Measurements from ENCODE around the gene ANKRD16. TPM values are rescaled to one million over a fixed set of nuclear protein-coding genes. Genes with fewer than 3 reads are reported as not detected.
"Not testable (repeated sequence)": the region's sequence is repeated elsewhere in the genome, so short reads cannot be mapped to it uniquely, and the experiment has no call there.

Gene ANKRD16
- total RNA-seq, 1 donor from 2014 or later, result 10.2 TPM

DNA sequence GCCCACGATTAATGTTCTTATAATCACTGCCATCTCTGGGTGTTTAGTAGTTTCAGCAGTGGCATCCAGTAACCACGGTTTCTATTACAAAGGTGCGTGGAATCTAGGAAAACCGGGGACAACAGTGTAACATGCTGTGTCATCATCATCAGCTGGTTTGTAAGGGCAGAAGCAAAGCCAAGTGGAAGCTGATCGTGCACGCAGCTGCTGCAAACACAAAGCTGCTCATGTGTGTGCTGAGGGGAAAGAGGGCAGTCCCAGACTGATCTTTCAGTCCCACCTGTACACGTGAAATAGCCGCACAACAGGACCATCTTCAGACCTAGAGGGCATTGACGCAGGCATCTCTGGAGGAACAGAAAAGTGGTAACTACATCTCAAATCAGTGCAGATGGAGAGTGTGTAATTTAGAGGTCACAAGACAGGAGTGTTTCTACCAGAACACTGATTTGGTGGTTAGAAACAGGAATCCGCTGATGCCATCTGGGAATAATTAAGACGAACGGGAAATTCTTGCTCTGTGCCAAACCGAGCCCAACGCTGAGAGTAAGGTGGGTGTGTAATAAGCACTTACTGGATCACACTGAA is 13.4 kb downstream of the ANKRD16 start:
- no peak for DNase-seq (ENCODE audit: low spot score)

DNA sequence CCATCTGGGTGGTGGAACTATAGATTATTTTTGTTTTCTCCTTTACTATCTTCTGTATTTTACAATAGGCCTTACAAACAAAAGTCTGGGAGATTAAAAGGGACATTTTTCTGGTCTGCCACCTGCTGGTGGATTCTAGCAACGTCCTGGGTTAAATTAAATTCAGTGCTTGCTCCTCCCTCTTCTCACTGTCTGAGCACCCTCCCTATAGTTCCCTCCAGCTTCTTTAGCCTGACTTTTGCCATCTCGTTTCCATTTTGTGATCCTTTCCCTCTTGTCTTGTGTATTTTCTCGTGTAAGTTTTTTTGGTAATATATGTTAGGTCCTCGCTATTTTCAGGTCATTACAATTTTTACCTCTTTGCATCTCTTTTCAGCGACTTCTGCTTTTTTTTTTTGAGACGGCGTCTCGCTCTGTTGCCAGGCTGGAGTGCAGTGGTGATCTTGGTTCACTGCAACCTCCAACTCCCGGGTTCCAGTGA is 16.1 kb downstream of the ANKRD16 start:
- peak; percentile 77 for DNase-seq (ENCODE audit: low spot score)

- no peak for DNase-seq (ENCODE audit: low spot score)
Observed at GRCh38 chr10:5871596-5871995, 18.1 kb downstream of the ANKRD16 start.

DNA sequence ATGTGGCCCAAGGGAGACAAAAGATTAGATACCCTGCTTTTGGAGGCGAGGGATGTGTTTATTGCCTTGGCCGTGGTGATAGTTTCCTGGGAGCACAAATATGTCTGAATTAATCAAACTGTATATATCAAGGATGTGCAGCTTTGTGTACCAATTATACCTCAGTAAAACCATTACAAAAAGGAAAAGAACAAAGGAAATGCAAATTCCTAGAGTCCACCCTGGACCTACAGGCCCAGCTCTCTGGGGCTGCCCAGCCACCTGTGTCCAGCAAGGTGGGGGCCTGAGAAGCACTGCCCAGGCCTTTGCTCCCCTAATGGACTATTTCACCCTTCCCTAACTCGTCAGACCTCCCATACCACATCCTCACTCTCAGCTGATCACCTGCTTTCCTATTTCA is 20.5 kb downstream of the ANKRD16 start:
- DNase-seq (ENCODE audit: low spot score), result no peak

GRCh38 chr10:5868383-5868782 is 21.3 kb downstream of the ANKRD16 start:
- not testable (repeated sequence) for DNase-seq (ENCODE audit: low spot score)

DNA sequence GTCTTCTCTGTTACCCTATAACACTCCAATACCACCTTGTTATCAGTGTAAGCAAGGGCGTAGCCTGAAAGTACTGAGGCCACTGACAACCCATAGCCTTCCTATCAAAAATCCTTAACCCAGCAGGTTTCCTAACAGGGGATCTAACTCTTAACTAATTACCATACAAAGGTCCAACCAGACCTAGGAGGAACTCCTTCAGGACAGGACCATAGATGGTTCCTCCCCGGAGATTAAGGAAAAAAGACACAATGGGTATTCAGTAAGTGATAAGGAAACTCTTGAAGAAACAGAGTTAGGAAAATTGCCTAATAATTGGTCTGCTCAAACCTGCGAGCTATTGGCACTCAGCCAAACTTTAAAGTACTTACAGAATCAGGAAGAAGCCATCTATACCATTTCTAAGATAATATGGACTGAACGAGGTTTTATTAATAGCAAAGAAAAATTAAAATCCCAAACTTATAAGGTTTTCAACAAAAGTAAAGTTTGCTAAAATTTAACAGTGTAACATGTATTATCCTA is 22.5 kb downstream of the ANKRD16 start:
- DNase-seq (ENCODE audit: low spot score), result not testable (repeated sequence)

GRCh38 chr10:5866451-5867081 is 23.1 kb downstream of the ANKRD16 start:
- DNase-seq (ENCODE audit: low spot score), result not testable (repeated sequence)

- DNase-seq (ENCODE audit: low spot score), result not testable (repeated sequence)
Observed at GRCh38 chr10:5862981-5863685, 26.6 kb downstream of the ANKRD16 start.

- no peak for DNase-seq (ENCODE audit: low spot score)
Observed at GRCh38 chr10:5862360-5862961, 27.2 kb downstream of the ANKRD16 start.

GRCh38 chr10:5860066-5860465 is 29.6 kb downstream of the ANKRD16 start:
- no peak for DNase-seq (ENCODE audit: low spot score)

GRCh38 chr10:5858811-5859210 is 30.9 kb downstream of the ANKRD16 start:
- DNase-seq (ENCODE audit: low spot score), result no peak

DNA sequence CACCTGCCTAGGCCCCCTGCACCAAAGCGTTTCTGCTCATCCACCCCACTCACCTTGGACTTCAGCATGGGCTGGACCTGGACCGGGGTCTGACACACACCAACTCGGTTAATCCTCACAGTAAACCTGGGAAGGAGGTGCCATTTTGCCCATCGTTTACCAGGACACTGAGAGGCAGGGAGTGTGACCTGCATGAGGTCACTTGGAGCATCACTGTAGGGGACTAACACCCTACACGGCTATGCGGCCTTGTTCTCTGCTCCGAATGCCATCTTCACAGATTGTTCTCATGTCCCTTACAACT is 33.0 kb downstream of the ANKRD16 start:
- no peak for DNase-seq (ENCODE audit: low spot score)

DNA sequence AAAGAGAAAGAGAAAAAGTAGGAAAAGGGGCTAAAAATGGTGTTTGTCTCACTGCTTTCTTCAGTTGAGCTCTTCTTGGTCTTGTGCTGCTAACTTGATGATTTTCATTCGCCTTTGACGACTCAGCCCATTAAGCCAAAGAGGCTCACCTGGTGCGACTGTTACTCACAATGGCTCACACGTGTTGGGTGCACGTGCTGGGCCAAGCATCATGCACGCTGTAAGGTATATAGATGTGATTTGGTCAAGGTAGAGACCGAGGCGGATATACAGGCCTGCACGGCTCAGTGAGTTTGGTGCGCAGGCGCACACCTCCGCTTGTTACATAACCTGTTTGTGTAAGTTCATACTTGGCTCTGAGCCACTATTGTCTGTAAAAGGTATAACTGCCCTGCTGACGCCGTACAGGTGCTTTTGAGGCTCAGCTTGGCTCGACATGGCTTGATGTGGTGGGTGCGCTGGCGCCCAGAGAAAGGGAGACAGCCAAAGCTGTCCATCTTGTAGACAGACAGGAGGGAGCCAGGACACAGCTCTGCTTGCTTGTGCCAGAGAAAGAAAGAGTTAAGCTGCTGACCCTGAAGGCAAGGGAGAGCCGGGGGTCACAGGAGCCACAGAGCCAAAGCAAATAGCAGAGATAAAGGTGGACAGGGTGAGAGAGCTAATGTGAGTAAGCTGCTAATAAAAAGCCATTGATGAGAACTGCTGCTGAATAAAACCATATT is 33.6 kb downstream of the ANKRD16 start:
- DNase-seq (ENCODE audit: low spot score), result no peak

DNA sequence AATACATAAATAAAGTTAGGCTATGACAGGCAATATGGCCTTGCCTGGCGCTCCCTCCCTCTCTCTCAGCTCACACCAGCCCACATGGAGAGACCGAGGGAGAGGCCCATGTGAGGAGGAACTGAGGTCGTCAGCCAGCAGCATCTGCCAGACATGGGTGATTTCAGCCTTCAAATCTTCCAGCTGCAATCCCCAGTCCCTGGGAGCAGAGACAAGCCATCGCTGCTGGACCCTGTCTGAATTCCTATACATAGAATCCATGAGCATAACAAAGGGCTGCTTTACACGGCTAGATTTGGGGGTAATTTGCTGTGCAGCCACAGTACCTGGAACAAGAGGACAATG is 35.6 kb downstream of the ANKRD16 start:
- DNase-seq (ENCODE audit: low spot score), result no peak

GRCh38 chr10:5846667-5847066 is 43.0 kb downstream of the ANKRD16 start:
- not testable (repeated sequence) for DNase-seq (ENCODE audit: low spot score)

DNA sequence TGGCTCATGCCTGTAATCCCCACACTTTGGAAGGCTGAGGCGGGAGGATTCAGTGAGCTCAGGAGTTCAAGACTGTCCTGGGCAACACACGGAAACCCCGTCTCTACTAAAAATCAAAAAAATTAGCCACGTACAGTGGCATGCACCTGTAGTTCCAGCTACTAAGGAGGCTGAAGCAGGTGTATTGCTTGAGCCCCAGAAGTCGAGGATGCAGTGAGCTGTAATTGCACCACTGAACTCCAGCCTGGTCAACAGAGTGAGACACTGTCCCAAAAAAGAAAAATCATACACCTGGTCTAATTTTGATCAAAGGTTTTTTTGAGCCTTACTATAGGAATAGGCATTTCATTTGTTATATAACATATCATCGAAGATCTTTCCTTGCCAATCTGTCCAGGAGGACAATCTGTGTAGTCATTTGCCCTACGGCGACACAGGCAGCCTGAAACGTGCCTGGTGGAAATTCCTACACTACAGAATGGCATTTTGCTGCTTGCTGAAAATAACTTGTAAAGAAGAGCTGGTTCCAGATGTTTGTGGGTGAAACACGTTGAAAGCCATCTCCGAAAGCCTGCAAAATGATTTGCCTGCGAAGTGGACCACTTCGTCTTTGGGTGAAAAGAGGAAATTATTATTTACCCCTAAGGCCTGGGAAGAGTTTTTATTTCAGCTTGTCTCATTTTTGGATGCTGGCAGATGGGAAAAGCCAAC is 45.2 kb downstream of the ANKRD16 start:
- no peak for DNase-seq (ENCODE audit: low spot score)

DNA sequence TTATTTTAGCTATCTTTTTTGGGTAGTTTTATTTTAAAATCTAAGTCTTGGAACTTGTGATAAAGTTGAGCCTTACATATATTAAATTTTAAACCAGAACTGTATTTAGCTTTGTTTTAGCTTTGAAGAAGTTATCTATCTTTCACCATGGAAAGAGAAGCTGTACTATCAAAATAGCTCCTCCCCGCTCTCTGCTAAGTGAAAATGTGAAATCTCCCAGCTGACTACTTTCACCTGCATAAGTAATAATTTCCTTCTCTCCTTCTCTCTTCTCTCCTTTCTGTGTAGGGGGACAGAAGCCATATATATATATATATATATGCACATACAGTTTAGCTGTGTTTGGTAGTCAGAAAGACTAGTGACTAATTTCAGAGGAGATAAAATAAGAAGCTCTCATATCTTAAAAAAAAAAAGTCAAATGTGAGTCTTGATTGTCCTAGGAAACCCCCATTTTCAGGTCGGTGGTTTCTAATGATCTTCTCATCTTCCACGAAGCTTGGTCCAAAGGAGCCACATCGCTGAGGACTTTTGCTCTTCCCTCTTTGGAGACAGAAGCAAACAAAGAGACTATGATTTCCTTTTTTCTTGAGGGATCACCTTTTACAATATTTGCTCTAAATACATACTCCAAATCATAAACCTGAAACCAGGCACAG is 45.9 kb downstream of the ANKRD16 start:
- DNase-seq (ENCODE audit: low spot score), result no peak

- no peak for DNase-seq (ENCODE audit: low spot score)
Observed at GRCh38 chr10:5841965-5842364, 47.7 kb downstream of the ANKRD16 start.

- no peak for DNase-seq (ENCODE audit: low spot score)
Observed at GRCh38 chr10:5840314-5841307, 49.1 kb downstream of the ANKRD16 start.
